HG03039 (cell line): ENCODE results near the gene SNX3.
"Not testable (repeated sequence)": the region's sequence is repeated elsewhere in the genome, so short reads cannot be mapped to it uniquely, and the experiment has no call there.

Source experiments
- ATAC-seq: cut with Tn5 transposase; IDR thresholded peaks from one replicate; pipeline ENCODE4 v1.9.1; 2021; ENCODE audit warnings: mild to moderate bottlenecking, moderate library complexity; ENCODE audit not compliant: unreplicated experiment

The SNX3 gene

GRCh38 chr6:108260809-108261569 is at the start of gene SNX3:
SNX3 (minus strand) TSS chr6:108261040; CDS start chr6:108260921, 119 bp downstream.
- ATAC-seq, result peak; percentile 90

- no peak for ATAC-seq
Observed at GRCh38 chr6:108309844-108310243, 49.0 kb upstream of the SNX3 start.

GRCh38 chr6:108308641-108309040 is 47.8 kb upstream of the SNX3 start:
- not testable (repeated sequence) for ATAC-seq

- ATAC-seq, result no peak
Observed at GRCh38 chr6:108304646-108305045, 43.8 kb upstream of the SNX3 start.

GRCh38 chr6:108302386-108302785 is 41.5 kb upstream of the SNX3 start:
- ATAC-seq, result no peak

GRCh38 chr6:108295676-108296075 is 34.8 kb upstream of the SNX3 start:
- no peak for ATAC-seq

GRCh38 chr6:108294727-108295625 is 34.1 kb upstream of the SNX3 start, which contains the start of gene AFG1L:
AFG1L (plus strand) TSS chr6:108295054; CDS start chr6:108295080, 26 bp downstream.
- peak; percentile 88 for ATAC-seq

- peak; percentile 17 for ATAC-seq
Observed at GRCh38 chr6:108294297-108294726, 33.5 kb upstream of the SNX3 start.

- no peak for ATAC-seq
Observed at GRCh38 chr6:108293527-108294296, 32.9 kb upstream of the SNX3 start.

GRCh38 chr6:108292561-108292960 is 31.7 kb upstream of the SNX3 start:
- not testable (repeated sequence) for ATAC-seq

GRCh38 chr6:108291091-108291490 is 30.3 kb upstream of the SNX3 start:
- ATAC-seq, result no peak

- no peak for ATAC-seq
Observed at GRCh38 chr6:108288742-108289141, 27.9 kb upstream of the SNX3 start.

GRCh38 chr6:108287373-108287772 is 26.5 kb upstream of the SNX3 start:
- no peak for ATAC-seq

GRCh38 chr6:108286366-108286765 is 25.5 kb upstream of the SNX3 start:
- no peak for ATAC-seq

- no peak for ATAC-seq
Observed at GRCh38 chr6:108285381-108285780, 24.5 kb upstream of the SNX3 start.

GRCh38 chr6:108277831-108278230 is 17.0 kb upstream of the SNX3 start:
- no peak for ATAC-seq

GRCh38 chr6:108277295-108277694 is 16.5 kb upstream of the SNX3 start:
- no peak for ATAC-seq

- ATAC-seq, result no peak
Observed at GRCh38 chr6:108275976-108276375, 15.1 kb upstream of the SNX3 start.

- ATAC-seq, result no peak
Observed at GRCh38 chr6:108274546-108274945, 13.7 kb upstream of the SNX3 start.

- not testable (repeated sequence) for ATAC-seq
Observed at GRCh38 chr6:108269955-108270354, 9.1 kb upstream of the SNX3 start.

- no peak for ATAC-seq
Observed at GRCh38 chr6:108268845-108269244, 8.0 kb upstream of the SNX3 start.
